Measurements from ENCODE around the gene EPAS1.

EPAS1 gene

DNA sequence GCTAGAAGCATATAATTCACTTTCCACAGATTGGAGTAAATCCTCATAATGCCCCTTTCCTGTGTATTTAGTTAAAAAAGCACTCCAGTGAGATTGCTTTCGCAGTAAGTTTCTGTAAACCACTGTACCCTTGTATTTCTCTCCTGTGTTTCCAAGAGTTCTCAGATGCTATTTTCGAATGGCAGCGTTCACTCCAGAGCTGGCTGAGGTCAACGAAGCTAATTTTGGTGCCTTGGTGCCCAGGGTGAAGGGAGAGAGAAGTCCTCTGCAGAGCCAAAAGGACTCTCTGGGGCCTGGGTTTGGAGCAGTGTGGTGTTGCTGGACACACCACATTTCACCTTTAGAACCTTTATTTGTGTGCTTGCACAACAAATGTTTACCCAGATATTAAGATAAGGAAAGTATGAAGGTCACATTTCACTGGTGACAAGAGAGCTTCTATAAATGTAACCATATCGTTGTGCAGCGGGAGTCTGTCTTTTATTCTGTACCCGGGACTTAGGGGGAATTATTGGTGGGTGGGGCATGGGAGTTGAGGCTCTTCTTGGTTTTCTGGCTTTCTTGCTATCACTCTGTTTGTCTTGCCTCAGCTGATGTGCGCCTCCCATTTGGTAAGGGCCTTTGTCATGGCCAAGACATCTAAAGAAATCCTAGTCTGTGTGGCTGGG is 9.9 kb downstream of the EPAS1 start:
- Histone ChIP-seq H3K27me3 (ENCODE audit: insufficient read depth, insufficient read length) (no peaks in the 10 kb centered on the region), H3K9me3 (ENCODE audit: insufficient read depth, low read length) (0 out of 2 replicates have a peak, but pooled peaks cover 4% of the 10 kb centered on the region), H3K9ac (ENCODE audit: insufficient read length, low read depth) (no peak overlapping the region), H3K36me3 (ENCODE audit: insufficient read depth, insufficient read length, low read length) (no peaks in the 10 kb centered on the region), H3K4me1 (ENCODE audit: insufficient read depth, insufficient read length) (no peaks in the 10 kb centered on the region), H3K4me3 (ENCODE audit: insufficient read length, low read depth) (no peak overlapping the region)
- TF ChIP-seq SUZ12 (IDR thresholded peaks at IDR 0.05; ENCODE audit: extremely low read depth, insufficient read depth, insufficient read length) (no peak), YY1 (IDR thresholded peaks at IDR 0.05; ENCODE audit: insufficient read depth, insufficient read length) (no peak), ZNF274 (IDR thresholded peaks at IDR 0.05; ENCODE audit: low read depth, low read length) (no peak)
- DNase-seq (ENCODE audit: low read depth, low spot score), result no peak

DNA sequence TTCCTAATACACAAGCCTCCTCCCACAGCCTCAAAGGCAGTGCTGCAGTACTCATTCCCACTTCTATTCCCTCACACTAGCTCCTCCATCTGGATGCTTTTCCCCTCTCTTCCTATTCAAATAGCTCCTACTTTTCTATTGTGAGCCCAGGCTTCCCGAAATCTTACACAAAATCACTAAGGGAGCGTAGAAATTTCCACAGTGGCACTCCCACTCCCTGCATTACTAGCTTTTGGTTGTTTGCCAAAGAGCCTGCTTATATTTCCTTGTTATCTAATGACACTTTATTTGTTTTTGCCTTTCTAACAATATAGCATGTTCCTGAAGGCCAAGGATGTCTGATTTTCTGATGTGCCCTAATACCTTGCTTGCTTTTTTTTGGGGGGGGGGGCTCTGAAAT is 10.9 kb downstream of the EPAS1 start:
- DNase-seq (ENCODE audit: low read depth, low spot score), result no peak
- Histone ChIP-seq H3K4me1 (ENCODE audit: insufficient read depth, insufficient read length) (no peaks in the 10 kb centered on the region), H3K4me3 (ENCODE audit: insufficient read length, low read depth) (no peak overlapping the region), H3K36me3 (ENCODE audit: insufficient read depth, insufficient read length, low read length) (no peaks in the 10 kb centered on the region), H3K27me3 (ENCODE audit: insufficient read depth, insufficient read length) (no peaks in the 10 kb centered on the region), H3K9me3 (ENCODE audit: insufficient read depth, low read length) (0 out of 2 replicates have a peak, but pooled peaks cover 4% of the 10 kb centered on the region), H3K9ac (ENCODE audit: insufficient read length, low read depth) (no peak overlapping the region)
- TF ChIP-seq SUZ12 (IDR thresholded peaks at IDR 0.05; ENCODE audit: extremely low read depth, insufficient read depth, insufficient read length) (no peak), YY1 (IDR thresholded peaks at IDR 0.05; ENCODE audit: insufficient read depth, insufficient read length) (no peak), ZNF274 (IDR thresholded peaks at IDR 0.05; ENCODE audit: low read depth, low read length) (no peak)

DNA sequence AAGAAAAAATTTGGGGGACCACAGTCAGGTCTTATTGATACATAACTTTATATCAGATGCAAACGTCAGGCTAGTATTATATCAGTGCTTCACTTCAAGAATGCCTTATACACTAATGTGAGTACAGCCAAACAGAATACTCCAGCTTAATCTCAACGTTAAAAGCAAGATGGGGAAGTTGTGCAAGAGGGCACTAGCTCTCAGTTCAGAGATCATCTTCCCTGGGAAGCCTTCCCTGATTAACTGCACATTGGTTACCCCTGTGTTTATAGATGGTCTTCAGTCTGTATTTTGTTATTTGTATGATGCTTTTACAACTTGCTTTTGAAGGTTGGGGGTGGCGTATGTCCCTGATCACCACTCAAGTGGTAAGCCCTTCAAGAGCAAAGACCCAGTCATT is 11.4 kb downstream of the EPAS1 start:
- no peak overlapping the region for H3K4me3 ChIP-seq (ENCODE audit: insufficient read length, low read depth)
- H3K4me1 ChIP-seq (ENCODE audit: insufficient read depth, insufficient read length), result no peaks in the 10 kb centered on the region

DNA sequence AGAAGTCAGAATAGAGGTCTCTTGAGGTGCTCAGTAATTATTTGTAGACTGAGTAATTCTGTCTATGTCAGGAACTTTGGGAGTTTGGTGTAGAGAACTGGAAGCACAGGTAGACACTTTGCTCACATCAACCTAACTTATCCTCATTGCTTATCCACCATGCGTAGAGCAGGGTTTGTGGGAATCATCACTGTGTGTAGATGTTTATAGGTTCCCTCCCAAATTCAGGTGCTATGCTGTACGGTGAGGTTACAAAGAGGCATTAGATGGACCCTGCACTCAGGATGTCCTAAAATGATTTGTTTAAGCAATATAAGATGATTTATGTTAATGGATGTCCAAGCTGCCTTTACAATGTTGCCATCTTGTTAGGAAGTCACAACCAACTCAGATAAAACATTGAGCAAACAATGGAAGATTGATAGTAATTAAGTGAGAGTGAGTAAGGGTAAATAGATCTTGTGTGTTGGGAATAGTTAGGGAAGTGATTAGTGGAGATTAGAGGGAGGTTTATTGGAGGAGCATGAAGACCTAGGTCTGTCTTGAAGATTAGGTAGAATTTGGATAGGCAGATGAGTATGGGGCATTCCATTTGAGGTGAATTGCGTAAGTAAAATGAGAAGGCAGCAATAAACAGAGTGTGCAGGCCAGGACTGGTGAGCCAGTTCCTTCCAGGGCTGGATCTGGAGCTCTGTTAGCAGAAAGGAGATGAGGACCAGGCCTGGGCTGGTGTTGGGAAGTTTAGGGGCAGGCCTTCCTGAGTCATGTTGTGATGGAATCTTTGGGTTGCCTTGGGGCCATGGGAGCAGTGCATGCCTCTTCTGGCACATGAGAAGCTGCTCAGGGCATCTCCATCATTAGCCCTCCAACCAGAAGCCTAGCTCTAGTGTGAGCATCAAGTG is 12.1 kb downstream of the EPAS1 start:
- DNase-seq (ENCODE audit: low read depth, low spot score), result no peak

More for the DNA sequence above, 11.4 kb downstream of the EPAS1 start:
- no peak for DNase-seq (ENCODE audit: low read depth, low spot score)
- H3K9ac ChIP-seq (ENCODE audit: insufficient read length, low read depth), result no peak overlapping the region
- H3K9me3 ChIP-seq (ENCODE audit: insufficient read depth, low read length), result 0 out of 2 replicates have a peak, but pooled peaks cover 4% of the 10 kb centered on the region
- no peaks in the 10 kb centered on the region for H3K27me3 ChIP-seq (ENCODE audit: insufficient read depth, insufficient read length)
- no peaks in the 10 kb centered on the region for H3K36me3 ChIP-seq (ENCODE audit: insufficient read depth, insufficient read length, low read length)
- TF ChIP-seq ZNF274 (IDR thresholded peaks at IDR 0.05; ENCODE audit: low read depth, low read length) (no peak), SUZ12 (IDR thresholded peaks at IDR 0.05; ENCODE audit: extremely low read depth, insufficient read depth, insufficient read length) (no peak), YY1 (IDR thresholded peaks at IDR 0.05; ENCODE audit: insufficient read depth, insufficient read length) (no peak)

DNA sequence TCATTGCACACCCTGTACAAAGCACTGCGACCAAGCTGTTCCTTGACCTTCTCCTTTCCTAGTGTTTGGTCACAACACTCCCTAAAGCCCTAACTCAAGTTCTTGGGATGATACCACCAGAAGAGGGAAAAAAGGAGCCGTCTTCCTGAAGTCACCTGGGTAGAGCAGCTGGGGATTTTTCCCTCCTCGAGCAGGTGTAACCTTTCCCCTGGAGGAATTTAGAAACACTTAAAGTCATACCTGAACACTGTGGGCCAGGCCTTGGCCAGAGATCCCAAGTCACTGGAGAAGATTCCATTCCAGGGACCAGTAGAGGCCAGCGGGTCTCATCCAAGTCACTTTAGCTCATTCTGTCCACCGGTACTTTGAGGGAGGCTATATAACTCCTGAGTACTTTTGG is 13.2 kb downstream of the EPAS1 start:
- Histone ChIP-seq H3K9ac (ENCODE audit: insufficient read length, low read depth) (no peak overlapping the region), H3K36me3 (ENCODE audit: insufficient read depth, insufficient read length, low read length) (no peaks in the 10 kb centered on the region), H3K4me3 (ENCODE audit: insufficient read length, low read depth) (no peak overlapping the region), H3K9me3 (ENCODE audit: insufficient read depth, low read length) (0 out of 2 replicates have a peak, but pooled peaks cover 3% of the 10 kb centered on the region), H3K4me1 (ENCODE audit: insufficient read depth, insufficient read length) (no peaks in the 10 kb centered on the region), H3K27me3 (ENCODE audit: insufficient read depth, insufficient read length) (no peaks in the 10 kb centered on the region)
- DNase-seq (ENCODE audit: low read depth, low spot score), result no peak
- no peak for TF ChIP-seq ZNF274 (IDR thresholded peaks at IDR 0.05; ENCODE audit: low read depth, low read length)
- TF ChIP-seq SUZ12 (IDR thresholded peaks at IDR 0.05; ENCODE audit: extremely low read depth, insufficient read depth, insufficient read length), result no peak
- no peak for TF ChIP-seq YY1 (IDR thresholded peaks at IDR 0.05; ENCODE audit: insufficient read depth, insufficient read length)

More for the DNA sequence above, 12.1 kb downstream of the EPAS1 start:
- Histone ChIP-seq H3K9ac (ENCODE audit: insufficient read length, low read depth) (no peak overlapping the region), H3K4me1 (ENCODE audit: insufficient read depth, insufficient read length) (no peaks in the 10 kb centered on the region), H3K9me3 (ENCODE audit: insufficient read depth, low read length) (0 out of 2 replicates have a peak, but pooled peaks cover 4% of the 10 kb centered on the region), H3K27me3 (ENCODE audit: insufficient read depth, insufficient read length) (no peaks in the 10 kb centered on the region), H3K36me3 (ENCODE audit: insufficient read depth, insufficient read length, low read length) (no peaks in the 10 kb centered on the region), H3K4me3 (ENCODE audit: insufficient read length, low read depth) (no peak overlapping the region)
- no peak for TF ChIP-seq YY1 (IDR thresholded peaks at IDR 0.05; ENCODE audit: insufficient read depth, insufficient read length)

DNA sequence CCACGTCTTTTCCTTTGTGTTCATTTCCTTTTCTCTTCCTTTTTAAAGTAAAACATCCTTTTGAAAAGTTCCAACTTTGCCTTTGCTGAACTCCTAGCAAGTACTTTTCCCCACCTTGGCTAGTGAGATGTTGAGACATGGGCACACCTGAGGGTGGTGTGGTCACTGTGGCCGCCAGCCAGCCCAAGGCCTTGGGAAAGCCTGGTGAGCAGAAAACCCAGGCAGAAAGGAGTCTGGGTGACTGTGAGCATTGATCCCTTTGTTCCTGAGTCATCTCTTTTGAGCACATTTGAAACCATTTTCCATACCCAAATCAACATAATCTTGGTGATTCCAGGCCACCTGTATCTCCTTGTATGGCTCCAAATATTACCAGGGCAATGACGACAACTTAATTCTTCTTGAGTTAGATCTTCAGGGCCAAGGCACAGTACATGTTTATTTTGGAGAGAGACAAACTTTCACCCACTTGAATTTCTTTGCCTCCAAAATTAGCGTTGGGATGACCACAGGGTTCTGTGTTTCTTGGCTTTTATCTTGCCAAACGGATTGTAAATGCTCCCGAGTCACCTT is 14.5 kb downstream of the EPAS1 start:
- DNase-seq (ENCODE audit: low read depth, low spot score), result no peak
- no peak overlapping the region for H3K4me3 ChIP-seq (ENCODE audit: insufficient read length, low read depth)
- no peaks in the 10 kb centered on the region for H3K36me3 ChIP-seq (ENCODE audit: insufficient read depth, insufficient read length, low read length)
- H3K9me3 ChIP-seq (ENCODE audit: insufficient read depth, low read length), result no peaks in the 10 kb centered on the region
- no peak overlapping the region for H3K9ac ChIP-seq (ENCODE audit: insufficient read length, low read depth)
- H3K27me3 ChIP-seq (ENCODE audit: insufficient read depth, insufficient read length), result no peaks in the 10 kb centered on the region
- no peaks in the 10 kb centered on the region for H3K4me1 ChIP-seq (ENCODE audit: insufficient read depth, insufficient read length)
- TF ChIP-seq YY1 (IDR thresholded peaks at IDR 0.05; ENCODE audit: insufficient read depth, insufficient read length) (no peak), ZNF274 (IDR thresholded peaks at IDR 0.05; ENCODE audit: low read depth, low read length) (no peak), SUZ12 (IDR thresholded peaks at IDR 0.05; ENCODE audit: extremely low read depth, insufficient read depth, insufficient read length) (no peak)

DNA sequence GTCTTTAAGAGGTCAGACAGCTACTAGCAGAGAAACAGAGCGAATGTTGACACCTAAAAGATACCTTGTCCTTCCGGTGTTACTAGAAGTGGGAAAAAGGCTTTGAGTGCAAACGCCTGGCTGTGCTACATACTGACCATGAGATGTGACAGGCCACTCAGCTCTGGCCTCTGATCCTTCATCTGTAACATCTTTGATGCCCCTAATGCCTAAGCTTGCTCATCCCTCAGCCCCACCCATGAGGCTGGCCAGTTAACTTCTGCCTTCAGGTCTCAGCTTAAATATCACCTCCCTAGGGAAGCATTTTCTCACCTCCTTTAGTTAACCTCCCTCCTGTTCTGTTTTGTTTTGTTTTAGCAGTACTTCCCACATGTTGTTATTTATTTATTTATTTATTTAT is 15.9 kb downstream of the EPAS1 start:
- no peaks in the 10 kb centered on the region for H3K4me1 ChIP-seq (ENCODE audit: insufficient read depth, insufficient read length)
- no peak for TF ChIP-seq YY1 (IDR thresholded peaks at IDR 0.05; ENCODE audit: insufficient read depth, insufficient read length)
- TF ChIP-seq SUZ12 (IDR thresholded peaks at IDR 0.05; ENCODE audit: extremely low read depth, insufficient read depth, insufficient read length), result no peak
- no peak for TF ChIP-seq ZNF274 (IDR thresholded peaks at IDR 0.05; ENCODE audit: low read depth, low read length)
- H3K9ac ChIP-seq (ENCODE audit: insufficient read length, low read depth), result no peak overlapping the region
- H3K36me3 ChIP-seq (ENCODE audit: insufficient read depth, insufficient read length, low read length), result no peaks in the 10 kb centered on the region
- no peaks in the 10 kb centered on the region for H3K9me3 ChIP-seq (ENCODE audit: insufficient read depth, low read length)
- no peak for DNase-seq (ENCODE audit: low read depth, low spot score)
- no peak overlapping the region for H3K4me3 ChIP-seq (ENCODE audit: insufficient read length, low read depth)
- H3K27me3 ChIP-seq (ENCODE audit: insufficient read depth, insufficient read length), result no peaks in the 10 kb centered on the region
